ENCODE data around the gene CHRNG. TPM values are rescaled to one million over a fixed set of nuclear protein-coding genes. Genes with fewer than 3 reads are reported as not detected.

CHRNG gene
- total RNA-seq, 1 donor from 2014 or later: 0.87 TPM

GRCh38 chr2:232578626-232579025 lies 39.1 kb downstream of the CHRNG start:
- TF ChIP-seq CTCF (conservative IDR thresholded peaks at IDR 0.05): no peak
- Mint-ChIP-seq H3K27me3 (no peaks in the 10 kb centered on the region), H3K27ac (no peak overlapping the region), H3K4me1 (ENCODE audit: unreplicated experiment) (no peaks in the 10 kb centered on the region), H3K9me3 (no peaks in the 10 kb centered on the region), H3K4me3 (no peak overlapping the region), H3K36me3 (peaks cover 17% of the 10 kb centered on the region)
- no peak for DNase-seq (ENCODE audit: extremely low spot score, unreplicated experiment)

DNA sequence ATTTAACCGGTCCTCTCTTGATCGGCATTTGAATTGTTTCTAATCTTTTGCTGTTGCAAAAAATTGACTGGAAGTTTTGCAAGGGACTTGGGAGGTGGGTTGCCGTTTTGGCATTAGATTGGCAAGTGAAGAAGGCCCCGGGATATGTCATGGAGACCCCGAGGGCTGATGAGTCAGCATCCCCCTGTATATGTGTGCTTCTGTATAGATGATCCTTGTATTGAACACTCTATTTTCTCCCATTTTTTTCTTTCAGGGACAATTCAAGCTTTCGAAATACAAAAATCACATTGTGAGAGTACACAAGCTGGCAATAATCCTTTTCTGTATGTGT lies 41.1 kb downstream of the CHRNG start:
- no peak for TF ChIP-seq CTCF (conservative IDR thresholded peaks at IDR 0.05)
- Mint-ChIP-seq H3K4me3 (no peak overlapping the region), H3K4me1 (ENCODE audit: unreplicated experiment) (no peaks in the 10 kb centered on the region), H3K9me3 (no peaks in the 10 kb centered on the region), H3K27me3 (no peaks in the 10 kb centered on the region), H3K27ac (no peak overlapping the region), H3K36me3 (peaks cover 26% of the 10 kb centered on the region)
- no peak for DNase-seq (ENCODE audit: extremely low spot score, unreplicated experiment)

GRCh38 chr2:232581725-232582124 lies 42.2 kb downstream of the CHRNG start:
- TF ChIP-seq CTCF (conservative IDR thresholded peaks at IDR 0.05): no peak
- Mint-ChIP-seq H3K27me3 (no peaks in the 10 kb centered on the region), H3K4me3 (no peak overlapping the region), H3K9me3 (no peaks in the 10 kb centered on the region), H3K4me1 (ENCODE audit: unreplicated experiment) (no peaks in the 10 kb centered on the region), H3K27ac (no peak overlapping the region), H3K36me3 (peaks cover 22% of the 10 kb centered on the region)
- DNase-seq (ENCODE audit: extremely low spot score, unreplicated experiment): no peak

DNA sequence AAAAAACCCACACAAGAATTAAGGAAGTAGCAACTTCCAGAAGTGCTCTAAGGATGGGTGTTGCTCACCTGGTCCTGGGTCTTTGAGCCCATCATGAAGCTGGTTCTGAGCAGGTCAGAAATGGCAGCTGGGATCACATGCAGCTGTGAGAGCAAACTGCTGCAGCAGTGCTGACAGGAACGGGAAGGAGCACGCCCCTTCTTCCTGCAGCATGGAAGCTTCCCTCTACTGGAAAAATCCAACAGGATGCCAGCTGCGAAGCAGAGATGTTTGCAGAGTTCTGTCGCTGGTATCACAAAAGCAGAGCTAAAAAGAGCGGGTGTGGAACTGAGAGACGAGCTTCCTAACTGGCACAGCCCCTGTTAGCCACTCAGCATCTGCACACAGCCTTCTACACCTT lies 44.7 kb downstream of the CHRNG start:
- Mint-ChIP-seq H3K27ac (no peak overlapping the region), H3K27me3 (no peaks in the 10 kb centered on the region), H3K36me3 (peaks cover 18% of the 10 kb centered on the region), H3K4me1 (ENCODE audit: unreplicated experiment) (no peaks in the 10 kb centered on the region), H3K4me3 (no peak overlapping the region), H3K9me3 (no peaks in the 10 kb centered on the region)
- no peak for DNase-seq (ENCODE audit: extremely low spot score, unreplicated experiment)
- TF ChIP-seq CTCF (conservative IDR thresholded peaks at IDR 0.05): no peak

- Mint-ChIP-seq H3K36me3 (peaks cover 13% of the 10 kb centered on the region), H3K27me3 (no peaks in the 10 kb centered on the region), H3K27ac (no peak overlapping the region), H3K4me1 (ENCODE audit: unreplicated experiment) (no peaks in the 10 kb centered on the region), H3K4me3 (no peak overlapping the region), H3K9me3 (no peaks in the 10 kb centered on the region)
- TF ChIP-seq CTCF (conservative IDR thresholded peaks at IDR 0.05): no peak
- DNase-seq (ENCODE audit: extremely low spot score, unreplicated experiment): no peak
Measured at GRCh38 chr2:232586943-232587505, 47.5 kb downstream of the CHRNG start.

DNA sequence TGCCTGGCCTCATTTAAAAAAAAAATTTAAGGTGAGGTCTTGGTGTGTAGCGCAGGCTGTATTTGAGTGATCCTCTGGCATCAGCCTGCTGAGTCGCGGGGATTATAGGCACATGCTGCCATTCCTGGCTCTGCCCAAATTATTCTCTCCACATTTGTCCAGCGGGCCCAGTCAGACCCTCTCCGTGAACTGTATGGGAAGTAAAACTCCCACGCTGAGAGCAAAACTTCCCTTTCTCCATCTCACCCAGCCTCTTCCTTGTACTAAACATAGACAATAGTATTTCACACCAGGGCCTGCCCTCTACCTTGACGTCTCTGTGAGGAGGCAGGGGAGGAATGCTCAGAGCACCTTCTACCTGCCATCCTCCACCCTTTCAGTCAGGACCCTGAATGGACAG lies 48.0 kb downstream of the CHRNG start:
- no peaks in the 10 kb centered on the region for H3K4me1 Mint-ChIP-seq (ENCODE audit: unreplicated experiment)
- no peaks in the 10 kb centered on the region for H3K9me3 Mint-ChIP-seq
- H3K36me3 Mint-ChIP-seq: peaks cover 10% of the 10 kb centered on the region
- no peak overlapping the region for H3K4me3 Mint-ChIP-seq
- no peak overlapping the region for H3K27ac Mint-ChIP-seq
- DNase-seq (ENCODE audit: extremely low spot score, unreplicated experiment): no peak
- no peaks in the 10 kb centered on the region for H3K27me3 Mint-ChIP-seq
- no peak for TF ChIP-seq CTCF (conservative IDR thresholded peaks at IDR 0.05)
